ENCODE results near the gene TREML2. TPM values are rescaled to one million over a fixed set of nuclear protein-coding genes. Genes with fewer than 3 reads are reported as not detected.

TREML2 gene
- polyA plus RNA-seq, 1 donor (not counting 4 experiments of a cell fraction or from before 2014, with no cell fraction given), result 0.03 TPM

GRCh38 chr6:41187924-41188886, 12.7 kb downstream of the TREML2 start:
- no peak overlapping the region for H3K27ac ChIP-seq (ENCODE audit: control insufficient read depth, insufficient read depth, low read length)
- H3K36me3 ChIP-seq (ENCODE audit: control insufficient read depth in 2 of 2, extremely low read depth in 1 of 2, insufficient read depth in 2 of 2, low read length in 2 of 2), result no peaks in the 10 kb centered on the region
- H3K9ac ChIP-seq (ENCODE audit: control insufficient read depth, extremely low read depth, insufficient read depth, low read length), result no peak overlapping the region
- no peak for TF ChIP-seq EZH2 (IDR thresholded peaks at IDR 0.05; ENCODE audit: low read length)
- no peak for TF ChIP-seq CTCF (optimal IDR thresholded peaks at IDR 0.05 in 1 of 3, IDR thresholded peaks at IDR 0.05 in 1 of 3, conservative IDR thresholded peaks at IDR 0.05 in 1 of 3; ENCODE audit: extremely low read depth in 1 of 3, insufficient read depth in 2 of 3, low read length in 3 of 3)
- H2AFZ ChIP-seq (ENCODE audit: control insufficient read depth, low read length), result no peak overlapping the region
- H4K20me1 ChIP-seq (ENCODE audit: control insufficient read depth, extremely low read depth, insufficient read depth, low read length), result no peaks in the 10 kb centered on the region
- DNase-seq (ENCODE audit: low read depth, low spot score) (no peak), FAIRE-seq (no peak)
- dilution Hi-C loops (cut with MboI; ENCODE audit: extremely low pct_ligation_motif_present, low sequenced_read_pairs), result loop anchor here (25.0 kb wide), 1 partner anchor 101 kb away; no protein-coding TSS in a partner anchor
- no peaks in the 10 kb centered on the region for H3K9me1 ChIP-seq (ENCODE audit: control insufficient read depth, extremely low read depth, insufficient read depth, low read length)
- H3K79me2 ChIP-seq (ENCODE audit: control insufficient read depth, insufficient read depth, low read length), result no peaks in the 10 kb centered on the region
- H3K4me2 ChIP-seq (ENCODE audit: control insufficient read depth, extremely low read depth, insufficient read depth, low read depth, low read length), result no peak overlapping the region
- no peaks in the 10 kb centered on the region for H3K4me1 ChIP-seq (ENCODE audit: control insufficient read depth, extremely low read depth, insufficient read depth, low read length)
- H3K27me3 ChIP-seq (ENCODE audit: control insufficient read depth, extremely low read depth, insufficient read depth, low read length), result peaks cover 7% of the 10 kb centered on the region
- no peak overlapping the region for H3K4me3 ChIP-seq (ENCODE audit: control insufficient read depth in 2 of 3, extremely low read depth in 1 of 3, insufficient read depth in 2 of 3, low read depth in 1 of 3, low read length in 3 of 3)
- peaks cover 5% of the 10 kb centered on the region for H3K9me3 ChIP-seq (ENCODE audit: control insufficient read depth, low read depth, low read length)

GRCh38 chr6:41186031-41186562, 14.9 kb downstream of the TREML2 start:
- H3K9me1 ChIP-seq (ENCODE audit: control insufficient read depth, extremely low read depth, insufficient read depth, low read length), result no peaks in the 10 kb centered on the region
- dilution Hi-C loops (cut with MboI; ENCODE audit: extremely low pct_ligation_motif_present, low sequenced_read_pairs), result loop anchor here (25.0 kb wide), 1 partner anchor 99 kb away; no protein-coding TSS in a partner anchor
- DNase-seq (ENCODE audit: low read depth, low spot score) (no peak), FAIRE-seq (no peak)
- H3K4me2 ChIP-seq (ENCODE audit: control insufficient read depth, extremely low read depth, insufficient read depth, low read depth, low read length), result no peak overlapping the region
- H3K27me3 ChIP-seq (ENCODE audit: control insufficient read depth, extremely low read depth, insufficient read depth, low read length), result no peaks in the 10 kb centered on the region
- H4K20me1 ChIP-seq (ENCODE audit: control insufficient read depth, extremely low read depth, insufficient read depth, low read length), result no peaks in the 10 kb centered on the region
- H3K9ac ChIP-seq (ENCODE audit: control insufficient read depth, extremely low read depth, insufficient read depth, low read length), result no peak overlapping the region
- no peak overlapping the region for H3K4me3 ChIP-seq (ENCODE audit: control insufficient read depth in 2 of 3, extremely low read depth in 1 of 3, insufficient read depth in 2 of 3, low read depth in 1 of 3, low read length in 3 of 3)
- H3K4me1 ChIP-seq (ENCODE audit: control insufficient read depth, extremely low read depth, insufficient read depth, low read length), result peaks cover 4% of the 10 kb centered on the region
- no peak overlapping the region for H2AFZ ChIP-seq (ENCODE audit: control insufficient read depth, low read length)
- H3K9me3 ChIP-seq (ENCODE audit: control insufficient read depth, low read depth, low read length), result peaks cover 5% of the 10 kb centered on the region
- H3K27ac ChIP-seq (ENCODE audit: control insufficient read depth, insufficient read depth, low read length), result no peak overlapping the region
- no peaks in the 10 kb centered on the region for H3K36me3 ChIP-seq (ENCODE audit: control insufficient read depth in 2 of 2, extremely low read depth in 1 of 2, insufficient read depth in 2 of 2, low read length in 2 of 2)
- no peaks in the 10 kb centered on the region for H3K79me2 ChIP-seq (ENCODE audit: control insufficient read depth, insufficient read depth, low read length)
- TF ChIP-seq EZH2 (IDR thresholded peaks at IDR 0.05; ENCODE audit: low read length), result no peak
- TF ChIP-seq CTCF (optimal IDR thresholded peaks at IDR 0.05 in 1 of 3, IDR thresholded peaks at IDR 0.05 in 1 of 3, conservative IDR thresholded peaks at IDR 0.05 in 1 of 3; ENCODE audit: extremely low read depth in 1 of 3, insufficient read depth in 2 of 3, low read length in 3 of 3), result no peak
